Stomach (tissue), 9 donors: ENCODE data around the gene ATF7. TPM values are rescaled to one million over a fixed set of nuclear protein-coding genes. Genes with fewer than 3 reads are reported as not detected.

ENCODE experiments used
- DNase-seq, 2 donors: peaks; one replicate each; pipeline versions ENCODE4 v3.0.0 to v3.0.0-alpha.2; 2013 to 2019
- H3K27ac ChIP-seq, 5 donors: fragments of 200-600 bp in 4 of 5; sonication (generic) in 4 of 5; one replicate each; pipeline ENCODE4 v1.5.1; 2013 to 2019; ENCODE audit warnings: mild to moderate bottlenecking in 1 of 5, moderate library complexity in 1 of 5
- H3K27me3 ChIP-seq, 3 donors: fragments of 200-600 bp; sonication (generic); one replicate each; pipeline ENCODE4 v1.5.1; 2017 to 2019; ENCODE audit warnings: mixed run types in 1 of 3
- H3K36me3 ChIP-seq, 4 donors: fragments of 200-600 bp; sonication (generic); 1 replicate in 3 of 4; 2 replicates in 1 of 4; pipeline ENCODE4 v1.5.1; 2016 to 2019
- H3K4me1 ChIP-seq, 4 donors: fragments of 200-600 bp; sonication (generic); one replicate each; pipeline ENCODE4 v1.5.1; 2016 to 2019
- H3K4me3 ChIP-seq, 4 donors: fragments of 200-600 bp; sonication (generic) in 3 of 4; one replicate each; pipeline ENCODE4 v1.5.1; 2016 to 2019; ENCODE audit warnings: mild to moderate bottlenecking in 1 of 4
- H3K9me3 ChIP-seq, 4 donors: fragments of 200-600 bp; sonication (generic); one replicate each; pipeline ENCODE4 v1.5.1; 2016 to 2019
- CTCF ChIP-seq, 7 experiments: fragments of 450-650 bp in 4 of 7; fragments of 200-600 bp in 3 of 7; sonication (generic) in 3 of 7; IDR thresholded peaks; one replicate each; pipeline ENCODE4 v1.5.1; 2016 to 2019; ENCODE audit warnings: antibody characterized with exemption in 7 of 7, control low read depth in 2 of 7, mild to moderate bottlenecking in 1 of 7
- EP300 ChIP-seq: sonication (generic); formaldehyde crosslinking; IDR thresholded peaks from one replicate; pipeline ENCODE4 v1.6.1; 2017; ENCODE audit warnings: antibody characterized with exemption
- POLR2A ChIP-seq, 4 donors: fragments of 450-650 bp; IDR thresholded peaks; one replicate each; pipeline ENCODE4 v1.6.1; 2016; ENCODE audit warnings: antibody characterized with exemption in 4 of 4, control low read depth in 2 of 4, mild to moderate bottlenecking in 1 of 4, moderate library complexity in 1 of 4
- POLR2AphosphoS5 ChIP-seq, 3 donors: sonication (generic); formaldehyde crosslinking; IDR thresholded peaks; one replicate each; pipeline ENCODE4 v1.6.1; 2016; ENCODE audit warnings: antibody characterized with exemption in 3 of 3
- WGBS, 5 donors: extraction: QIAGEN DNeasy Blood & Tissue Kit in 3 of 5; methylation state at CpG; one replicate each; pipeline versions ENCODE4 v1.1.5 to v1.1.7; 2013 to 2018; 5-methylcytosine and 5-hydroxymethylcytosine counted together
- intact Hi-C: fragments of 100-400 bp; cut with DNase I; formaldehyde crosslinking; loops from one replicate; pipeline ENCODE4 v1.15.1; 2023; ENCODE audit warnings: low total_unique reads
- polyA plus RNA-seq, 3 donors: library from polyadenylated mRNA; stranded (reverse); fragments of 200-250 nt; gene quantifications; one replicate each; pipeline ENCODE4 v1.2.3, GENCODE V29; 2013
- total RNA-seq, 5 donors: library from RNA; depleted of rRNA; stranded (reverse); fragments of >200 nt; gene quantifications; one replicate each; pipeline versions ENCODE4 v1.1.0 to v1.2.3, GENCODE V29; 2014 to 2016
- donor health status: healthy with polysubstance abuse.
- donor health status: Bipolar disorder and iron deficiency.
- donor health status: healthy.

ATF7 gene
- total and polyA plus RNA-seq, 8 donors = 9.0 to 93.4 (median 16.3) TPM

- Histone ChIP-seq H3K27me3 (no peaks in the 10 kb centered on the region), H3K4me1 (peaks cover 32 to 56% (median 43%) of the 10 kb centered on the region in 4 donors), H3K9me3 (no peaks in the 10 kb centered on the region), H3K36me3 (peaks cover 11 to 34% (median 31%) of the 10 kb centered on the region in 4 donors), H3K27ac (peak overlapping the region; percentile 94 to 98 (median 98)), H3K4me3 (peak overlapping the region; percentile 47 to 71 (median 64))
- intact Hi-C loops = no loop called here
- DNase-seq = no peak
- 58 to 74% (median 64%) methylated on average over 8 to 10 of the region's 10 CpGs for WGBS, 5 donors
- TF ChIP-seq CTCF (IDR thresholded peaks at IDR 0.05) = no peak
- no peak for TF ChIP-seq POLR2A (IDR thresholded peaks at IDR 0.05)
- no peak for TF ChIP-seq POLR2AphosphoS5 (IDR thresholded peaks at IDR 0.05)
- TF ChIP-seq EP300 = no peak
These were observed 124.5 kb downstream of the ATF7 start for GRCh38 chr12:53501615-53502181.

DNA sequence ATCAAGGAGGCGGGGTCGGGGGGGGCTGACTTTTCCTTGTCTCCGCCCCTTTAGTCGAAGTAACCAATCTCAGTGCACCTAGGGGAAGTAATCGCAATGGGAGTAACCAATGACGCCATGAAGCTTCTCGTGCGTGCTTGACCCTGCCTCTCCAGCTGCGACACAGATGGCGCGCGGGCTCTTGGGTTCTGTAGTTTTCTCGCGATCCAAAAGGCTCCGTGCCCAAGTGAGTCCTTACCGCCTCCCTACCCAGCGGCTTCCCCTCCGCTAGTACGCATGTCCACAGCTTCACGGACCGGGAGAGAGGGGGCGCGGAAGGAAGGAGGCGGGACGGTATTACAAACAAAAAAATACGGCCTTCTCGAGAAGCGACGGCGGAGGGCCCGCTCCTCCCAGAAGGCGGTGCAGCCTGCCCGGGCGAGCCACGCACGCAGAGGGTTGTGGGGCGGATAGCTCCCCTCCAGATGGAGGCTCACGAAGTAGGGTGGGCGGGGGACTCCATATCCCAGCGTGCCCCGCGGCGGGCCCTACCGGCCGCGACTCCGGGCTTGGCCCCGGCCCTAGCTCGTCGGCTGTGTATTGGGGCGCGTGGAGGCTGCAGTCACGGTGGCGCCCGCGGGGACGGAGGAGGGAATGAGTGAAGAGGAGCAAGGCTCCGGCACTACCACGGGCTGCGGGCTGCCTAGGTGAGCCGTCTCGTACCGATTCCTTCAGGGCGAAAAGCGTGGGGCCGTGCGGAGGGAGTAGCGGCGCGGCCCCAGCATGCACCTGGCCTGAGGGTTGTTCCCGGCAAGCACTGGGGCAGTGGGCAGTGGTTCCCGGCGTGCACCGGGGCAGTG is 125.2 kb downstream of the ATF7 start, which contains the start of gene TARBP2:
Gene TARBP2 (plus strand): TSS at position 508 of the 839 bp plus-strand sequence. CDS start 126 bp downstream, at position 634.
- DNase-seq = peak; percentile 99 to 100
- peak within 1 kb of the TSS; percentile 47 to 71 (median 64) for H3K4me3 ChIP-seq
- H3K9me3 ChIP-seq = no peaks in the 10 kb centered on the region
- H3K36me3 ChIP-seq = peaks cover 7 to 27% (median 24%) of the 10 kb centered on the region in 4 donors
- 0 to 1% (median 1%) methylated on average over 31 to 74 of the region's 74 CpGs for WGBS, 5 donors
- intact Hi-C loops = no loop called here
- H3K27me3 ChIP-seq = no peaks in the 10 kb centered on the region
- H3K4me1 ChIP-seq = peaks cover 34 to 63% (median 47%) of the 10 kb centered on the region in 4 donors
- H3K27ac ChIP-seq = peak within 1 kb of the TSS; percentile 94 to 98 (median 98)
- no peak for TF ChIP-seq CTCF (IDR thresholded peaks at IDR 0.05)
- peak; percentile 50 to 69 (median 67) for TF ChIP-seq POLR2AphosphoS5 (IDR thresholded peaks at IDR 0.05)
- TF ChIP-seq POLR2A (IDR thresholded peaks at IDR 0.05) = peak in 1 of 4 donors; percentile 17
- TF ChIP-seq EP300 = no peak

GRCh38 chr12:53500142-53500775 is 125.9 kb downstream of the ATF7 start:
- DNase-seq = peak; percentile 50 to 82
- H3K4me3 ChIP-seq = peak overlapping the region; percentile 47 to 71 (median 64)
- H3K4me1 ChIP-seq = peaks cover 36 to 69% (median 49%) of the 10 kb centered on the region in 4 donors
- H3K27ac ChIP-seq = peak overlapping the region; percentile 87 to 98 (median 98)
- peaks cover 1 to 19% (median 17%) of the 10 kb centered on the region in 4 donors for H3K36me3 ChIP-seq
- H3K9me3 ChIP-seq = no peaks in the 10 kb centered on the region
- WGBS, 5 donors = 0 to 1% (median 1%) methylated on average over 17 of the region's 17 CpGs
- peak; percentile 3 for TF ChIP-seq EP300
- peak; percentile 70 to 98 (median 93) for TF ChIP-seq POLR2AphosphoS5 (IDR thresholded peaks at IDR 0.05)
- peak in 2 of 4 donors; percentile 97 for TF ChIP-seq POLR2A (IDR thresholded peaks at IDR 0.05)
- no peak for TF ChIP-seq CTCF (IDR thresholded peaks at IDR 0.05)
- H3K27me3 ChIP-seq = no peaks in the 10 kb centered on the region
- intact Hi-C loops = no loop called here
